GM19463 (cell line): Measurements from ENCODE around the gene PRPF8.
"Not testable (repeated sequence)": the region's sequence is repeated elsewhere in the genome, so short reads cannot be mapped to it uniquely, and the experiment has no call there.

Experiments used
- ATAC-seq: cut with Tn5 transposase; IDR thresholded peaks from one replicate; pipeline ENCODE4 v1.9.1; 2021; ENCODE audit warnings: mild to moderate bottlenecking, moderate library complexity; ENCODE audit not compliant: unreplicated experiment

Gene PRPF8

GRCh38 chr17:1684378-1685189, at the start of gene PRPF8:
Gene PRPF8, minus strand, starts transcription at chr17:1684867. Its CDS starts 296 bp downstream, at chr17:1684571.
- peak; percentile 98 for ATAC-seq

DNA sequence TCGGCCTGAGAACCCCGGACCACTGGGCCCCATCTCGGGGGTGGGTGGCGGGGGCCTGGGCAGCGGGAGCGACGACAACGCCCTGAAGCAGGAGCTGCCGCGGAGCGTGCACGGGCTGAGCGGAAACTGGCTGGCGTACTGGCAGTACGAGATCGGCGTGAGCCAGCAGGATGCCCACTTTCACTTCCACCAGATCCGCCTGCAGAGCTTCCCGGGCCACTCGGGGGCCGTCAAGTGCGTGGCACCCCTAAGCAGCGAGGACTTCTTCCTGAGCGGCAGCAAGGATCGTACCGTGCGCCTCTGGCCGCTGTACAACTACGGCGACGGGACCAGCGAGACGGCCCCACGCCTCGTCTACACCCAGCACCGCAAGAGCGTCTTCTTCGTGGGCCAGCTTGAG, 49.1 kb upstream of the PRPF8 start:
- ATAC-seq = no peak

DNA sequence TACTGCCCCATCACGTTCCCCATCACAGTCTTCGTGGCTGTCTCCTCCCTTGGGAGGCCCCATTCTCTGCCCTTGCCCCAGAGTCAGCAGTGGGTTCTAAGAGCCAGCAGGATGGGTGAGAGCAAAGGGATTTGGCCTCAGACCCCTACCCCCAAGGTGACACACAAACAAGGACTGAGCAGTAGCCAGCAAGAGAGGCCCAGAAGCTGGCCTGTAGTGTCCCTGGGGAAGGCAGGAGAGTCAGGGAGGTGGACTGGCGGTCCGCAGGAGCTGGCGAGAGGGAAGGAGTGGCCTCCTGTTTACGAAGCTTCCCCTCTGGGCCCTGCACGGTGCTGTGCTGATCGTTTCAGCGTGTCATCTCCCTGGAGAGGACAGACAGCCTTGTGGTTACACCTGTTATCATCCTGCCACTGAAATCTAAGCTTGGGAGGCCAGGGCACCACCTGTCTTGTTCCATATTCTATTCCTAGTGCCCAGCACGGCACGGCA, 48.2 kb upstream of the PRPF8 start:
- ATAC-seq = no peak

- ATAC-seq = no peak
These were observed 47.7 kb upstream of the PRPF8 start for GRCh38 chr17:1732241-1732832.

DNA sequence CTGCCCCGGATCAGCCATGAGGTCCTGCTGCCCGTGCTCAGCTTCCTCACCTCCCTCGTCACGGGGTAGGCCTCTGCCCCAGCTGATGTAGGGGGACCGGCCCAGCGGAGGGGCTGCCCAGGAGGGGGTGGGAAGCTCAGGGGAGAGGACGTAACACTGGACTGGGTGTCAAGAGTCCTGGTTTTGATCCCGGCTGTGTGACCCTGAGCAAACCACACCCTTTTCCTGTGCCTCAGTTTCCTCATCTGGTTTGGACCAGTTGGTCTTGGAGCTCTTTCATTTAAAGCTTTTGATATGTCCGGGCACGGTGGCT, 46.5 kb upstream of the PRPF8 start:
- no peak for ATAC-seq

GRCh38 chr17:1730326-1731193, 45.9 kb upstream of the PRPF8 start:
- ATAC-seq = no peak

DNA sequence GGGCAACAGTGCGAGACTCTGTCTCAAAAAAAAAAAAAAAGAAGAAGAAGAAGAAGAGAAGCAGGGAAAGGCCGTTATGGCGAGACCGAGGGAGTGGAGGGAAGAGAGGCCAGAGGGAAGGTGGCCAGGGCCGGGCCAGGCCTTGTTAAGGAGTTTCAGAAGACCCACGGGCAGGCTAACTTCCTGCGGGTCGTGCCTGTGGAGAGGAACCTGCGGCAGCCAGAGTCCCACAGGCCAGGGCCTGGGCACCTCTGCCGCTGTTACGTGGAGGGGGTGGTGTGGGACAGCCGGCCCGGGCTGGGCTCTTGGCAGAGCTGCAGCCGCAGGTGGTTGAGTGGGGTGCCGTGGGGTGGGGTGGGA, 45.3 kb upstream of the PRPF8 start:
- no peak for ATAC-seq

DNA sequence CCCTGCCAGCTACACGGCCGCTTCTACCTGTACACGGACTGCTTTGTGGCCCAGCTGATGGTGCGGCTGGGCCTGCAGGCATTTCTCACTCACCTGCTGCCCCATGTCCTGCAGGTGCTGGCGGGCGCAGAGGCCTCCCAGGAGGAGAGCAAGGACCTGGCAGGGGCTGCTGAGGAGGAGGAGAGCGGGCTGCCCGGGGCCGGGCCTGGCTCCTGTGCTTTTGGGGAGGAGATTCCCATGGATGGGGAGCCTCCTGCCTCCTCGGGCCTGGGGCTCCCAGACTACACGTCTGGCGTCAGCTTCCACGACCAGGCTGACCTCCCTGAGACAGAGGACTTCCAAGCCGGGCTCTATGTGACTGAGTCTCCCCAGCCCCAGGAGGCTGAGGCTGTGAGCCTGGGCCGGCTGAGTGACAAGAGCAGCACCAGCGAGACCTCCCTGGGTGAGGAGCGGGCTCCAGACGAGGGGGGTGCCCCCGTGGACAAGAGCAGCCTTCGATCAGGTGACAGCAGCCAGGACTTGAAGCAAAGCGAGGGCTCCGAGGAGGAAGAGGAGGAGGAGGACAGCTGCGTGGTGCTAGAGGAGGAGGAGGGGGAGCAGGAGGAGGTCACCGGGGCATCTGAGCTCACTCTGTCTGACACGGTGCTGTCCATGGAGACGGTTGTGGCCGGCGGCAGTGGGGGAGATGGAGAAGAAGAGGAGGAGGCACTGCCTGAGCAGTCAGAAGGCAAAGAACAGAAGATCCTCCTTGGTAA, 43.4 kb upstream of the PRPF8 start:
- no peak for ATAC-seq

GRCh38 chr17:1727258-1727789, 42.7 kb upstream of the PRPF8 start:
- ATAC-seq = no peak

DNA sequence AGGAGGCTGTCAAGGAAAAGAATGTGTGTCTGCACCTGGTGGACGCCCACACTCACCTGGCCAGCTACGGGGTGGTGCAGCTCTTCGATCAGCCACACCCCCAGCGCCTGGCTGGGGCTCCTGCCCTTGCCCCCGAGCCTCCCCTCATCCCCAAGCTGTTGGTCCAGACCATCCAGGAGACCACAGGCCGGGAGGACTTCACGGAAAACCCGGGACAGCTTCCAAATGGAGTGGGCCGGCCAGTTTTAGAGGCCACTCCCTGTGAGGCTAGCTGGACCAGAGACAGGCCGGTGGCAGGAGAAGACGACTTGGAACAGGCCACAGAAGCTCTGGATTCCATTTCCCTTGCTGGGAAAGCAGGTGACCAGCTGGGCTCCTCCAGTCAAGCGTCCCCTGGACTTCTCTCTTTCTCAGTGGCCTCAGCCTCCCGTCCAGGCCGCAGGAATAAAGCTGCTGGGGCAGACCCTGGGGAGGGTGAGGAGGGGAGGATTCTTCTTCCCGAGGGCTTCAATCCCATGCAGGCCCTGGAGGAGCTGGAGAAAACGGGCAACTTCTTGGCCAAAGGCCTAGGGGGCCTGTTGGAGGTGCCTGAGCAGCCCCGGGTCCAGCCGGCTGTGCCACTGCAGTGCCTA, 42.1 kb upstream of the PRPF8 start:
- no peak for ATAC-seq

DNA sequence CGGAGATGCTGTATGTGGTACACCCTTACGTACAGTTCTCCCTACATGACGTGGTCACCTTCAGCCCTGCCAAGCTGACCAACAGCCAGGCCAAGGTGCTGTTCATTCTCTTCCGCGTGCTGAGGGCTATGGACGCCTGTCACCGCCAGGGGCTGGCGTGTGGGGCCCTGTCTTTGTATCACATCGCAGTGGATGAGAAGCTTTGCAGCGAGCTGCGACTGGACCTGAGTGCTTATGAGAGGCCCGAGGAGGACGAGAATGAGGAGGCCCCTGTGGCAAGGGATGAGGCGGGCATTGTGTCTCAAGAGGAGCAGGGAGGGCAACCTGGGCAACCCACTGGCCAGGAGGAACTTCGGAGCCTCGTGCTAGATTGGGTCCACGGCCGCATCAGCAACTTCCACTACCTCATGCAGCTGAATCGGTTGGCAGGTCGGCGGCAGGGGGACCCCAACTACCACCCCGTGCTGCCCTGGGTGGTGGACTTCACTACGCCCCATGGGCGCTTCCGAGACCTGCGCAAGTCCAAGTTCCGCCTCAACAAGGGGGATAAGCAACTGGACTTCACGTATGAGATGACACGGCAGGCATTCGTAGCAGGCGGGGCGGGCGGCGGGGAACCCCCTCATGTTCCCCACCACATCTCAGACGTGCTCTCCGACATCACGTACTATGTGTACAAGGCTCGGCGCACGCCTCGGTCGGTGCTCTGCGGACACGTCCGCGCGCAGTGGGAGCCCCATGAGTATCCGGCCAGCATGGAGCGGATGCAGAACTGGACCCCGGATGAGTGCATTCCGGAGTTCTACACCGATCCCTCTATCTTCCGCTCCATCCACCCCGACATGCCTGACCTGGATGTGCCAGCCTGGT, 41.2 kb upstream of the PRPF8 start:
- no peak for ATAC-seq

DNA sequence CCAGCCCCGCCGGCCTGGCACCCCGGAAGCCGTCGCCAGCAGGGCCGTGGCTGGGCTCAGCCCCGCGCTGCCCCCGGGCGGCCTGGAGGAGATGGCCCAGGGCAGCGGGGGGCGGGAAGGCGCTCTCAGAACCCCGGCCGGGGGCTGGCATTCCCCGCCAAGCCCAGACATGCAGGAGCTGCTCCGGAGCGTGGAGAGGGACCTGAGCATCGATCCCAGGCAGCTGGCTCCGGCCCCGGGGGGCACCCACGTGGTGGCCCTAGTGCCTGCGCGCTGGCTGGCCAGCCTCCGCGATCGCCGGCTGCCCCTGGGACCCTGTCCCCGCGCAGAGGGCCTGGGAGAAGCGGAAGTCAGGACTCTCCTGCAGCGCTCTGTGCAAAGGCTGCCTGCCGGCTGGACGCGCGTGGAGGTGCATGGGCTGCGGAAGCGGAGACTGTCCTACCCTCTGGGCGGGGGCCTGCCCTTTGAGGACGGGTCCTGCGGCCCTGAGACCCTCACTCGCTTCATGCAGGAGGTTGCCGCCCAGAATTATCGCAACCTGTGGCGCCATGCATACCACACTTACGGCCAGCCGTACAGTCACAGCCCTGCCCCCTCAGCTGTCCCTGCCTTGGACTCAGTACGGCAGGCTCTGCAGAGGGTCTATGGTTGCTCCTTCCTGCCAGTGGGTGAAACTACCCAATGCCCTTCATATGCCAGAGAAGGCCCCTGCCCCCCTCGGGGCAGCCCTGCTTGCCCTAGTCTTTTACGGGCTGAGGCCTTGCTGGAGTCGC, 40.4 kb upstream of the PRPF8 start:
- ATAC-seq = peak; percentile 30

- ATAC-seq = peak; percentile 42
These were observed 39.7 kb upstream of the PRPF8 start, which contains the start of gene WDR81 for GRCh38 chr17:1724351-1724868. Gene WDR81, plus strand, starts transcription at chr17:1724704. Its CDS starts 256 bp downstream, at chr17:1724960.

- not testable (repeated sequence) for ATAC-seq
These were observed 37.4 kb upstream of the PRPF8 start for GRCh38 chr17:1722022-1722421.

DNA sequence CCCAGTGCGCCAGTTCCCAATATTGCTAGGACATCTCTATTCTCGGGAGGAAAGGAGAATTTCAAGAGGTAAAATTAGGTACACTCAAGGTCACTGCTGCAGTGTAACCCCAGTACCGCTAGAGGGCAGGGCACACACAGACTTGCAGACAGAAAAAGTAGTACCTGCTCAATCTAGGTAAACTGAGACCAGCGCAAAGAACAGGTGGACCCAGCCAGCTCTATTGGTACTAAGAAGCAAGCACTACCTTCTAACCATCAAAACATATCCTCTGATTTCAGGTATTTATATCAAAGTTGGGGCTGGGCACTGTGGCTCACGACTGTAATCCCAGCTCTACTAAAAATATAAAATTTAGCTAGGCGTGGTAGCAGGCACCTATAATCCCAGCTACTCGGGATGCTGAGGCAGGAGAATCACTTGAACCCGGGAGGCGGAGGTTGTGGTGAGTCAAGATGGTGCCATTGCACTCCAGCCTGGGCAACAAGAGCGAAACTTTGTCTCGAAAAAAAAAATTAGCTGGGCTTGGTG, 36.3 kb upstream of the PRPF8 start:
- no peak for ATAC-seq

- no peak for ATAC-seq
These were observed 33.9 kb upstream of the PRPF8 start for GRCh38 chr17:1718362-1719165.
